NCI-H187 (cell line): ENCODE measurements around the gene TSPYL2.

ENCODE experiments used
- DNase-seq, 2 experiments: peaks; one replicate each; lab custom pipeline; 2025; lab: John Stamatoyannopoulos, UW

TSPYL2 gene

DNA sequence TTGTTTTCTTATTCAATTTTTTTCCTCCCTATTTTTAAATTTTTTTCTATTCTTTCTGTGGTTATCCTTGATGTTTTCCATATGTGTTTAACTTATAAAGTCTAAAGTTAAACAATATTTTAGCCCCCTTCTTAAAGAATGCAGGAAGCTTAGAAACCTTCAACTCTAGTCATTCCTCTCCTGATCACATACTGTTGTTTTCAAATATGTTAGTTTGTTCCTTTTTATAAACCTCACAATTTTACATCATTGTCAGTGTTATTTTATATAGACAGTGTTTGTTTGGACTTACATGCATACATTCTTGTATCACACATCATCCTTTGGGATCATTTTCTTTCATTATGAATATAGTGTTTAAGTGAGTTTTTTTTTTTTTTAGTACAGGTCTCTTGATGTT lies 43.3 kb downstream of the TSPYL2 start:
- DNase-seq = no peak

DNA sequence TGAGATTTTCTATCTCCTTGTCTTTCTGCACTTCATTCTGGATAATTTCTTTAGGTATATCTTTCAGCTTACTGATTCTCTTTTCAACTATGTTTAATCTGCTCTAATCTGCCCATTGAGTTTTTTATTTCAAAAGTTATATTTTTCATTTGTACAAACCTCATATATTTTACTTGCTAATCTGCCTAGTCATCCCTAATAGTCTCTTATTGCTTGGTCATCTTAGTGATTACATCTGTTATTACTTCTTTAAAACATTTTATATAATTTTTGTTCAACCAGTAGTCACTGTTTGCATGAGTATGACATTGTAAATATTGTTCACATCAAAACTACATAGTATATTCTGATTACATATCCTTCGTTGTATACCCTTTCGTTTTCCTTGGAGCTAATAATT lies 44.2 kb downstream of the TSPYL2 start:
- DNase-seq = no peak

DNA sequence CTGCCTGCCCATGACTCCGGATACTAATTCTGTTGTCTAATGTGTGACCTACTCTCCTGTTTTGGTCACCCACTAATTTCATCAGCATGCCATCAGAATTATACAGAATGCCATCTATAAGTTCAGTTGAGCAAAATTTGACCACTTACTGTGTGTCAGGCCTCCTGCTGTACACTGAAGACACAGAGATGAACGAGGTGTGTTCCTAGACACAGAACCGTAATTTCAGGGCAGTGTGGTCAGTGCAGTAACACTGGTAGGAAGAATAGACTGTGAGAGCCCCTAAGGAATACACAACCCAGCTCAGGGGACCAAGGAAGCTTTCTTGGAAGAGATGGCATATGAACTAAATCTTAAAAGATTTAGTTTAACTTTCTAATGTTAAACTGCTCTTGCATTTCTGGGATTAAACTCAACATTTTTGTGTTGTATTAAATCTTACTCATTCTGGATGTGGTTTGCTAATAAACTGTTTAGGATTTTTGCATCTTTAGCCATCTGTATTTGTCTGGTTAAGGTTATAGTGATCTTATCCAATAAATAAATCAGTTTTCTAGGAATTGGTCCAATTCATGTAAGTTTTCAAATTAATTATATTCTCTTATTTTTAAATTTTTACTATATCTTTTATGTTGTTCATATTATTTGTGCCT lies 46.1 kb downstream of the TSPYL2 start:
- DNase-seq = no peak

DNA sequence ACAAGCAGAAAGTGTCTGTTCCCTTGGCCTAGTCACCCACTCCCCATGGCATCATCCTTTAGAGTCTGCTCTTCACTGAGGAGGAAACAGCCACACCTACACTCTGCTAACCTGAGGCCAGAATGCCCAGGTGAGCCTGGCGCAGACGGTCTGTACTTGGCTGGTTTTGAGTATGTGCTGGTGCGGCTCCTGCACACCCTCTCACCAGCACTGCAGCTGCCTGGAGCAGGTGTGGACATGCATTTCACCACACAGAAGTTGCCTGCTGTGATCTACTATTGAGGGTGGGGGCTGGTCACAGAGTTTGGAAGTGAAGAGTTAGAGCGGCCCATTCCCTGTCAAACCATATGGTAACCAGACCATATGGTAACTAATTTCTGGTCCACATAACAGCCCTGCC lies 51.2 kb downstream of the TSPYL2 start:
- no peak for DNase-seq

DNA sequence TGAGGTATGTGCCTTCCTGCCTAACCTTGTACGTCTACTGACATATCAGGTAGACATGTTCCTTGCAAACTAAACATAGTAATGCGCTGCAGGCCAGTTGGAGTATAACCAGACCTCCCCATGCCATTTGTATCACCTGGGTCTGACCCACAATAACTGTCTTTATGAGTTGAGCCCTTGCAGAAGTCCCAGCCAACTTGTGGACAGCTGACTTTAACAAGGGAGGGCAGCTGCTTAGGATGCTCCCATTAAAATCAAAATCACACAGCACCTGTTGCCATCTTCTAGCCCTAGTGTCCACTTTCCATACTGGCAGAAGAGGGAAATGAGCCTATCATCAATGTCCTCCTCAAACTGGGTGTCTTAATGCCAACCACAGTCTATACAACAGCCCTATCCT lies 53.4 kb downstream of the TSPYL2 start:
- DNase-seq = no peak
